Ishikawa (cell line): ENCODE measurements around the gene DUSP22.

ENCODE experiments used
- CEBPB ChIP-seq: IDR thresholded peaks from 2 replicates; pipeline ENCODE4 v1.6.1; 2012
- CREB1 ChIP-seq: IDR thresholded peaks from 2 replicates; pipeline ENCODE4 v1.6.1; 2012; ENCODE audit warnings: low read depth
- EGR1 ChIP-seq: IDR thresholded peaks from 2 replicates; pipeline ENCODE4 v1.6.1; 2012
- EP300 ChIP-seq: IDR thresholded peaks from 2 replicates; pipeline ENCODE4 v1.6.1; 2012; ENCODE audit warnings: borderline replicate concordance
- FOXM1 ChIP-seq: IDR thresholded peaks from 2 replicates; pipeline ENCODE4 v1.6.1; 2012; ENCODE audit warnings: low read depth, borderline replicate concordance
- MAX ChIP-seq: IDR thresholded peaks from 2 replicates; pipeline ENCODE4 v1.6.1; 2012
- NFIC ChIP-seq: IDR thresholded peaks from 2 replicates; pipeline ENCODE4 v1.6.1; 2012
- RAD21 ChIP-seq: IDR thresholded peaks from 2 replicates; pipeline ENCODE4 v1.6.1; 2012; ENCODE audit warnings: low read depth
- REST ChIP-seq: IDR thresholded peaks from 2 replicates; pipeline ENCODE4 v1.6.1; 2012; ENCODE audit warnings: low read depth, mild to moderate bottlenecking
- TAF1 ChIP-seq: IDR thresholded peaks from 2 replicates; pipeline ENCODE4 v1.6.1; 2012; ENCODE audit warnings: low read depth, mild to moderate bottlenecking
- TCF12 ChIP-seq: IDR thresholded peaks from 2 replicates; pipeline ENCODE4 v1.6.1; 2012; ENCODE audit warnings: low read depth
- YY1 ChIP-seq: IDR thresholded peaks from 2 replicates; pipeline ENCODE4 v1.6.1; 2012; ENCODE audit warnings: low read depth
- TF ChIP-seq, protein P1 (sequence below): IDR thresholded peaks from 2 replicates; pipeline ENCODE4 v1.6.1; 2012

DNA sequence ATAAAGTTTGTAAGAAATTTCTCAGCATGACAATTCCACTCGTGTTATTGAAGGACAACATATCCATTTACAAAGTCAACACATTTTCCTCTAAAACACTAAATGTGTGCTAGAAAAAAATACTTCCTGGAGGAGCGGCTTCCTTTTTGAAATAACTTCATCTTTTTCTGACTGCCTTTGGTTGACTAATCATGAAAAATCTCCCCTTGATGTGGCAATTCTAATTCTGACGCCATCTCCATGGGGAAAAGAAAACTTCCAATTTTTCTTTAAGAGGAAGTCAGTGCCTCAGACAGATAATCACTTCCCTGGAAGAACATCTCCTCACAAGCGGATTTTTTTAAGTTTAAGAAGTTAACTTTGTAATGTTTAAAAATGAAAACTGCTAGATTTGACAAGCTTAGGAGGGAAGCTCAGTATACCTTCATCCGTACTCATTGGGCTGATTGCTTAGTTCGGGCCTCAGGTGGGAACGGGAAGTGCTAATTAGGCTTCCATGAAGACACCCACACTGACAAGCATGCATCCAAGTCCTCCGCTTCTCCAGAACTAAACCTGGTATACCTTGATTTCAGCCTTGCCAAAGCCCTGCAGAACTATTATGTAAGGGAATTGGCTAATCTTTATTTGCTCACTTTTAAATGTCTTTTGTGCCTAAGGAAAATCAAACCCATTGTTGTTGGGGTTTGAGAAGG is 35.1 kb upstream of the DUSP22 start:
- TF ChIP-seq MAX (no peak), TAF1 (no peak), RAD21 (no peak), FOXM1 (no peak), YY1 (no peak), EGR1 (no peak), TCF12 (no peak), REST (no peak), EP300 (no peak), NFIC (no peak), CEBPB (no peak), CREB1 (no peak)
- TF ChIP-seq, protein P1, sequence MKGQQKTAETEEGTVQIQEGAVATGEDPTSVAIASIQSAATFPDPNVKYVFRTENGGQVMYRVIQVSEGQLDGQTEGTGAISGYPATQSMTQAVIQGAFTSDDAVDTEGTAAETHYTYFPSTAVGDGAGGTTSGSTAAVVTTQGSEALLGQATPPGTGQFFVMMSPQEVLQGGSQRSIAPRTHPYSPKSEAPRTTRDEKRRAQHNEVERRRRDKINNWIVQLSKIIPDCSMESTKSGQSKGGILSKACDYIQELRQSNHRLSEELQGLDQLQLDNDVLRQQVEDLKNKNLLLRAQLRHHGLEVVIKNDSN, result no peak
